ENCODE measurements around the gene CST7. TPM values are rescaled to one million over a fixed set of nuclear protein-coding genes. Genes with fewer than 3 reads are reported as not detected.
"Not testable (repeated sequence)": the region's sequence is repeated elsewhere in the genome, so short reads cannot be mapped to it uniquely, and the experiment has no call there.

The CST7 gene
- total and polyA plus RNA-seq, 3 donors from 2014 or later, result 0.56 to 4.1 TPM; not detected in 1

DNA sequence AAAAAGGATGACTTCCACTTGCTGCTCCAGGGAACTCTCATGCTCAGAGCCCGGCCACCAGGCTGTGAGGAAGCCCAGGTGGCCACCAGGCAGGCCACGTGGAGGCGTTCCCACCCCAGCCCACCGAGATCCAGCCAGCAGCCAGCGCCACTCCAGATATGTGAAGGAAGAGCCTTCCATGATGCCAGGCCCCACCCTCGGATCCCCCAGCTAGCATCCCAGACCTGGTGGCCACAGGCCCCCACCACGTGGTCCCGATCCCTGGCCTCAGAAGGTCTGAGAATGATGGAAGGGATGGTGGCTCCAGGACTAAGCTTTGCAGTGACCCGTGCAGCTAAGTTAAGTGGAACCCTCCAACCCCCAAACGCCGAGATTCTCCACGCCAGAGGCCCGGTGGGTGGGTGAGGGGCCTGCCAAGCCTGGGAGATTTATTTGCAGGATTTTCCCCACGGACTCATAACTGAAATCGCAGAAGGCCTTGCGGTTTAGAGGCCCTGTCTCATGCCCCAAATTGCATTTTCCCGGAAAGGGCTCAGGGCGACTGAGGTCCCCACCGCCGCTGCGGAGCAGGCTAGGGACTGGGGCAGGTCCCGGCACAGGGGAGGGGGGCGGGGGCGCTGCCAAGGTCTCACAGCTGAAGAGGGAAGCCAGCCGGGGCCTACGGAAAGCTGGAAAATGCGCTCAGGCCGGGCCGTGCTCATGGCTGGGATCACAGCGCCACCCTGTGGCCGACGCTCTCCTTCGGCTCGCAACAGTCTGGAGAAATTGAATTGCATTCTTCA is 31.1 kb upstream of the CST7 start:
- TF ChIP-seq, protein P1, sequence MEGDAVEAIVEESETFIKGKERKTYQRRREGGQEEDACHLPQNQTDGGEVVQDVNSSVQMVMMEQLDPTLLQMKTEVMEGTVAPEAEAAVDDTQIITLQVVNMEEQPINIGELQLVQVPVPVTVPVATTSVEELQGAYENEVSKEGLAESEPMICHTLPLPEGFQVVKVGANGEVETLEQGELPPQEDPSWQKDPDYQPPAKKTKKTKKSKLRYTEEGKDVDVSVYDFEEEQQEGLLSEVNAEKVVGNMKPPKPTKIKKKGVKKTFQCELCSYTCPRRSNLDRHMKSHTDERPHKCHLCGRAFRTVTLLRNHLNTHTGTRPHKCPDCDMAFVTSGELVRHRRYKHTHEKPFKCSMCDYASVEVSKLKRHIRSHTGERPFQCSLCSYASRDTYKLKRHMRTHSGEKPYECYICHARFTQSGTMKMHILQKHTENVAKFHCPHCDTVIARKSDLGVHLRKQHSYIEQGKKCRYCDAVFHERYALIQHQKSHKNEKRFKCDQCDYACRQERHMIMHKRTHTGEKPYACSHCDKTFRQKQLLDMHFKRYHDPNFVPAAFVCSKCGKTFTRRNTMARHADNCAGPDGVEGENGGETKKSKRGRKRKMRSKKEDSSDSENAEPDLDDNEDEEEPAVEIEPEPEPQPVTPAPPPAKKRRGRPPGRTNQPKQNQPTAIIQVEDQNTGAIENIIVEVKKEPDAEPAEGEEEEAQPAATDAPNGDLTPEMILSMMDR (IDR thresholded peaks at IDR 0.05), result peak; percentile 83 to 97 (median 90)
- no peak for TF ChIP-seq POLR2A (IDR thresholded peaks at IDR 0.05)
- Histone ChIP-seq H3K4me3 (peak overlapping the region; percentile 11 to 32), H3K27me3 (no peaks in the 10 kb centered on the region), H3K36me3 (ENCODE audit: low read depth, missing control alignments) (no peaks in the 10 kb centered on the region), H3K4me1 (peaks cover 10% of the 10 kb centered on the region), H3K27ac (no peak overlapping the region), H3K9me3 (no peaks in the 10 kb centered on the region)
- DNase-seq, result peak; percentile 88
- intact Hi-C loops (cut with DNase I; ENCODE audit: low total_unique reads), result no loop called here
- 8 to 29% methylated on average over 5 to 34 of the region's 34 CpGs for WGBS, 2 donors

DNA sequence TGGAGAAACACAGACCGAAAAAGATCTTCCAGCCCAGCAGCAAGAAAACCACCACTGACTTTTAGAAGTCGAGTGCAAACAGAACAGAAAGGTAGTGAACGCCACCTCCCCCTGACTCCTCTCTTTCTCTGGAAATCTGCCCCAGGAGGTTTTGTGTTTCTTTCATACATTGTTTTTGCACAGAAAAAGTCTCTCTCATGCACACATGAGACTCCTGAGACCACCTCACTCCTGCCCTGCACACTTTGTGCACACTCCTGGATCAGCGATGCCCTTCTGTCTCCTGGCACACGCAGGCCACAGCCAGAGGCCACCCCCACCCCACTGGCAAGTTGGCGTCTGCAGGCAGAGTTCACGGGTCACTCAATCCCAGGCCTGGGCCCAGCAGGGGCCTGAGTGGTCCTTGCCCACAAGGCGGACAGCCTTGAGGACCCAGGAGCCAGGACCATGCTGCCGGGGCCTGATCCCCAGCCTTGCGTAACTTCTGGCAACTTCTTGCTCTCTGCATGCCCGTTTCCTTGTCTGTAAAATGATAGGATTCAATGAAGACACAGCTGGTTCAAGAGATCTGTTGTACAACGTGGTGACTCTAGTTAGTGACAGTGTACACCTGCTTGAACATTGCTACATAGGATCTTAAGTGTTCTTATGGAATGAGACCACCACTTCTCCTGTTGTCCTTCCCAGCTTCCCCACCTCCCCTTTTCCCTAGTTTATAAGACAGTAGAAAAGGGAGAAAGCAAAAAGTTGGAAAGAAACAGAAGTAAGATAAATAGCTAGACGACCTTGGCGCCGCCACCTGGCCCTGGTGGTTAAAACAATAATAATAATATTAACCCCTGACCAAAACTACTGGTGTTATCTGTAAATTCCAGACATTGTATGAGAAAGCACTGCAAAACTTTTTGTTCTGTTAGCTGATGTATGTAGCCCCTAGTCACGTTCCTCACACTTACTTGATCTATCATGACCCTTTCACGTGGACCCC is 30.2 kb upstream of the CST7 start:
- no peak for DNase-seq
- no peak for TF ChIP-seq POLR2A (IDR thresholded peaks at IDR 0.05)
- TF ChIP-seq, protein P1 (IDR thresholded peaks at IDR 0.05), result no peak
- Histone ChIP-seq H3K27ac (no peak overlapping the region), H3K36me3 (ENCODE audit: low read depth, missing control alignments) (no peaks in the 10 kb centered on the region), H3K4me1 (peaks cover 10% of the 10 kb centered on the region), H3K27me3 (no peaks in the 10 kb centered on the region), H3K4me3 (no peak overlapping the region), H3K9me3 (no peaks in the 10 kb centered on the region)
- intact Hi-C loops (cut with DNase I; ENCODE audit: low total_unique reads), result no loop called here
- WGBS, 2 donors, result 32 to 34% methylated on average over 12 to 17 of the region's 17 CpGs

DNA sequence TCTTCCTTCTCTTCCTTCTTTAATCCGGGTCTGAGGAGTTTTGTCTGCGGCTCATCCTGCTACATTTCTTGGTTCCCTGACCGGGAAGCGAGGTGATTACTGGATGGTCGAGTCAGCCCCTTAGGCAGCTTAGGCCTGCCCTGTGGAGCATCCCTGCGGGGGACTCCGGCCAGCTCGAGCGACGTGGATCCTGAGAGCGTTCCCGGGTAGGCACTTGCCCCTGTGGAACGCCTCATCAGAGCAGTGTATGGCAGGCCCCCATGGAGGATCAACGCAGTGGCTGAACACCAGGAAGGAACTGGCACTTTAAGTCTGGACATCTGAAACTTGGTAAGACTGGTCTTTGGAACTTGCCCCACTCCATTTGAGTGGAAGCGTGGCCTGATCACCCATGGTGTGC is 29.4 kb upstream of the CST7 start:
- intact Hi-C loops (cut with DNase I; ENCODE audit: low total_unique reads); H3K4me1 ChIP-seq; H3K36me3 ChIP-seq (ENCODE audit: low read depth, missing control alignments); H3K27ac ChIP-seq; H3K9me3 ChIP-seq; H3K27me3 ChIP-seq; H3K4me3 ChIP-seq; DNase-seq: not testable (repeated sequence)
- 72 to 94% methylated on average over 7 to 14 of the region's 15 CpGs for WGBS, 2 donors

DNA sequence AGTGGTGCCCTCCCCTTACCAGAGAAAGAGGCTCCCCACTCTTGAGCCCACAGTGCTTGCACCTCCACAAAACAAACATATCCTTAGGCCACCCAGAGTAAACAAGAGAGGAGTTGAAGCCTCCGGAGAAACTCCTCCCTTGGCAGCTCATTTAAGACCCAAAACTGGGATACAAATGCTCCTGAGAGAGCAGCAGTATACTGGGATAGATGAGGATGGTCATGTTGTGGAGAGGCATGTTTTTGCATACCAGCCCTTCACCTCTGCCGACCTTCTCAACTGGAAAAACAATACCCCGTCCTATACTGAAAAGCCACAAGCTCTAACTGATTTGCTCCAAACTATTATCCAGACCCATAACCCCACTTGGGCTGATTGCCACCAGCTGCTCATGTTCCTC is 28.4 kb upstream of the CST7 start:
- H3K4me1 ChIP-seq; intact Hi-C loops (cut with DNase I; ENCODE audit: low total_unique reads); H3K36me3 ChIP-seq (ENCODE audit: low read depth, missing control alignments); H3K4me3 ChIP-seq; DNase-seq; H3K27ac ChIP-seq; H3K27me3 ChIP-seq; H3K9me3 ChIP-seq: not testable (repeated sequence)
- WGBS, 2 donors, result 38 to 65% methylated on average over 3 of the region's 3 CpGs

DNA sequence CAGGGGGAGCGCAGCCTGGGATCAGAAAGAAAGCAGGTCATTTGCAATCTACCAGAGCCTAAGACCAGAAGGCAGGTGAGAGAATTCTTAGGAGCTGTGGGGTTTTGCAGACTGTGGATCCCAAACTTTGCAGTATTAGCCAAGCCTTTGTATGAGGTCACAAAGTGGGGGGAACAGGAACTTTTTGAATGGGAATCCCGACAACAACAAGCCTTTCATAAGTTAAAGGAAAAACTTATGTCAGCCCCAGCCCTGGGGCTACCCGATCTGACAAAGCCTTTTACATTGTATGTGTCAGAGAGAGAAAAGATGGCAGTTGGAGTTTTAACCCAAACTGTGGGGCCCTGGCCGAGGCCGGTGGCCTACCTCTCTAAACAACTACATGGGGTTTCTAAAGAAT is 19.8 kb upstream of the CST7 start:
- H3K9me3 ChIP-seq; H3K36me3 ChIP-seq (ENCODE audit: low read depth, missing control alignments); H3K27ac ChIP-seq; H3K4me1 ChIP-seq; H3K27me3 ChIP-seq; intact Hi-C loops (cut with DNase I; ENCODE audit: low total_unique reads); H3K4me3 ChIP-seq; DNase-seq: not testable (repeated sequence)
- WGBS, 2 donors, result 76 to 90% methylated on average over 5 of the region's 5 CpGs

DNA sequence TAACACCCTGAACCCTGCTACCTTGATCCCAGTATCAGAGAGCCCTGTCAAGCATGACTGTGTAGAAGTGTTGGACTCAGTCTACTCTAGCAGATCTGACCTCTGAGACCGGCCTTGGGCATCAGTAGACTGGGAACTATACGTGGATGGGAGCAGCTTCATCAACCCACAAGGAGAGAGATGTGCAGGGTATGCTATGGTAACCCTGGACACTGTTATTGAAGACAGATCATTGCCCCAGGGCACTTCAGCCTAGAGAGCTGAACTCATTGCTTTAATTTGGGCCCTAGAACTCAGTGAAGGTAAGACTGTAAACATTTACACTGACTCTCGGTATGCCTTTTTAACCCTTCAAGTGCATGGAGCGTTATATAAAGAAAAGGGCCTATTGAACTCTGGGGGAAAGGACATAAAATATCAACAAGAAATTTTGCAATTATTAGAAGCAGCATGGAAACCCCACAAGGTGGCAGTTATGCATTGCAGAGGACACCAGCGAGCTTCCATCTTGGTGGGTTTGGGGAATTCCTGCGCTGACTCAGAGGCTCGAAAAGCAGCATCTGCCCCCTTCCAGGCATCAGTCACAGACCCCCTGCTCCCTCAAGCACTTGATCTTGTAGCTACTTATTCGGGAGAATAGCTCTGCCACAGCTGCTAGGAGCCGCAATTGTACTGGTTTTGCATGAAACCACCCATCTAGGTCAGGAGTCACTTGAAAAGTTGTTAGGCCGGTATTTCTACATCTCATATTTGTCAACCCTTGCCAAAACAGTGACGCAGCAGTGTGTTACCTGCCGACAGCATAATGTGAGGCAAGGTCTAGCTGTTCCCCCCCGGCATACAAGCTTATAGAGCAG is 19.0 kb upstream of the CST7 start:
- H3K4me1 ChIP-seq; H3K27ac ChIP-seq; H3K27me3 ChIP-seq; DNase-seq; H3K36me3 ChIP-seq (ENCODE audit: low read depth, missing control alignments); H3K9me3 ChIP-seq; H3K4me3 ChIP-seq; intact Hi-C loops (cut with DNase I; ENCODE audit: low total_unique reads): not testable (repeated sequence)
- WGBS, 2 donors, result 72 to 80% methylated on average over 13 of the region's 13 CpGs

Data from testis (tissue), 3 donors.